HepG2 (cell line): ENCODE measurements around the gene STARD10. TPM values are rescaled to one million over a fixed set of nuclear protein-coding genes. Genes with fewer than 3 reads are reported as not detected.

Source experiments
- BORCS8-MEF2B ChIP-seq: sonication (generic); formaldehyde crosslinking; IDR thresholded peaks from 2 replicates; pipeline ENCODE4 v1.8.0; 2022; ENCODE audit warnings: mild to moderate bottlenecking, missing genetic modification reagents
- BRD4 ChIP-seq: sonication (generic); formaldehyde crosslinking; IDR thresholded peaks from 2 replicates; pipeline ENCODE4 v1.4.0; 2020; ENCODE audit warnings: missing genetic modification reagents
- FLYWCH1 ChIP-seq: sonication (generic); formaldehyde crosslinking; IDR thresholded peaks from 2 replicates; pipeline ENCODE4 v1.8.1; 2023; ENCODE audit warnings: mild to moderate bottlenecking, missing genetic modification reagents
- FOXP1 ChIP-seq, 2 experiments: fragments of 450-650 bp in 1 of 2; IDR thresholded peaks; 2 replicates each; pipeline ENCODE4 v1.6.1; 2017 to 2018; ENCODE audit warnings: antibody characterized with exemption in 1 of 2
- HHEX ChIP-seq: IDR thresholded peaks from 2 replicates; pipeline ENCODE4 v1.6.1; 2016; ENCODE audit warnings: control low read depth
- HMG20B ChIP-seq: conservative IDR thresholded peaks from 2 replicates; pipeline ENCODE4 v1.6.1; 2016; ENCODE audit warnings: missing genetic modification reagents, missing compliant biosample characterization
- HNRNPK ChIP-seq: fragments of 200-400 bp; formaldehyde crosslinking; IDR thresholded peaks from 2 replicates; pipeline ENCODE4 v1.6.1; 2018; ENCODE audit warnings: low read length, low read depth, moderate library complexity, mild to moderate bottlenecking; ENCODE audit not compliant: poor library complexity, severe bottlenecking
- IKZF4 ChIP-seq: sonication (generic); formaldehyde crosslinking; IDR thresholded peaks from 2 replicates; pipeline ENCODE4 v1.5.1; 2020; ENCODE audit warnings: borderline replicate concordance, mild to moderate bottlenecking, low read depth, missing genetic modification reagents; ENCODE audit errors: not compliant biosample characterization
- KLF15 ChIP-seq: sonication (generic); formaldehyde crosslinking; IDR thresholded peaks from 2 replicates; pipeline ENCODE4 v1.8.1; 2023; ENCODE audit warnings: borderline replicate concordance, mild to moderate bottlenecking, inconsistent platforms, missing genetic modification reagents, mixed read lengths
- MIXL1 ChIP-seq: IDR thresholded peaks from 2 replicates; pipeline ENCODE4 v1.6.1; 2016
- MTA3 ChIP-seq: sonication (generic); formaldehyde crosslinking; IDR thresholded peaks from 2 replicates; pipeline ENCODE4 v1.4.0; 2020; ENCODE audit warnings: missing genetic modification reagents
- MZF1 ChIP-seq: sonication (generic); formaldehyde crosslinking; IDR thresholded peaks from 2 replicates; pipeline ENCODE4 v1.8.1; 2023; ENCODE audit warnings: mild to moderate bottlenecking, missing genetic modification reagents, borderline replicate concordance
- PAX8 ChIP-seq: sonication (generic); formaldehyde crosslinking; IDR thresholded peaks from 2 replicates; pipeline ENCODE4 v1.8.0; 2022; ENCODE audit warnings: mild to moderate bottlenecking, missing genetic modification reagents, borderline replicate concordance
- REXO4 ChIP-seq: sonication (generic); formaldehyde crosslinking; IDR thresholded peaks from 2 replicates; pipeline ENCODE4 v1.8.0; 2022; ENCODE audit warnings: missing genetic modification reagents, mild to moderate bottlenecking, borderline replicate concordance
- SCMH1 ChIP-seq: sonication (generic); formaldehyde crosslinking; IDR thresholded peaks from 2 replicates; pipeline ENCODE4 v1.9.0; 2021; ENCODE audit warnings: missing genetic modification reagents, mild to moderate bottlenecking, borderline replicate concordance
- TRAFD1 ChIP-seq: sonication (generic); formaldehyde crosslinking; IDR thresholded peaks from 2 replicates; pipeline ENCODE4 v1.5.1; 2020; ENCODE audit warnings: missing genetic modification reagents, mild to moderate bottlenecking, borderline replicate concordance
- ZMAT3 ChIP-seq: sonication (generic); formaldehyde crosslinking; conservative IDR thresholded peaks from 2 replicates; pipeline ENCODE4 v1.7.0; 2021; ENCODE audit warnings: missing genetic modification reagents
- ZNF180 ChIP-seq: sonication (generic); formaldehyde crosslinking; IDR thresholded peaks from 2 replicates; pipeline ENCODE4 v1.4.0; 2020; ENCODE audit warnings: low read depth, missing genetic modification reagents, borderline replicate concordance
- ZNF230 ChIP-seq: sonication (generic); formaldehyde crosslinking; IDR thresholded peaks from 2 replicates; pipeline ENCODE4 v1.4.0; 2020; ENCODE audit warnings: mild to moderate bottlenecking, missing genetic modification reagents
- ZNF30 ChIP-seq: sonication (generic); formaldehyde crosslinking; IDR thresholded peaks from 2 replicates; pipeline ENCODE4 v1.5.0; 2020; ENCODE audit warnings: mild to moderate bottlenecking, missing genetic modification reagents
- ZNF766 ChIP-seq: sonication (generic); formaldehyde crosslinking; IDR thresholded peaks from 2 replicates; pipeline ENCODE4 v1.5.0; 2020; ENCODE audit warnings: missing genetic modification reagents, borderline replicate concordance
- ZNF788 ChIP-seq: sonication (generic); formaldehyde crosslinking; IDR thresholded peaks from 2 replicates; pipeline ENCODE4 v1.5.0; 2020; ENCODE audit warnings: mild to moderate bottlenecking, missing genetic modification reagents, borderline replicate concordance
- polyA plus RNA-seq, 8 experiments: library from polyadenylated mRNA; depleted of rRNA in 3 of 8; stranded (reverse) in 7 of 8; unstranded in 1 of 8; fragments of >200 nt; fragmentation: Illumina TruSeq in 4 of 8; extraction: Trizol in 4 of 8; gene quantifications; 2 replicates each; pipeline versions ENCODE4 v1.2.1 to v1.2.3, GENCODE V29; 2011 to 2016; ENCODE audit warnings: low read depth in 4 of 8, missing spikeins in 1 of 8, mixed read lengths in 1 of 8; ENCODE audit not compliant: insufficient read depth in 1 of 8
- total RNA-seq, 5 experiments: library from RNA; depleted of rRNA; stranded (reverse); fragments of >200 nt; fragmentation: Illumina TruSeq; extraction: Trizol; gene quantifications; 2 replicates each; pipeline ENCODE4 v1.2.3, GENCODE V29; 2016; ENCODE audit warnings: low read depth in 1 of 5
- TF ChIP-seq, protein P1 (sequence below), 2 experiments: sonication (generic) in 1 of 2; formaldehyde crosslinking in 1 of 2; IDR thresholded peaks; 2 replicates each; pipeline versions ENCODE4 v1.4.0 to v1.6.1; 2018 to 2020; ENCODE audit warnings: missing genetic modification reagents in 2 of 2, borderline replicate concordance in 1 of 2, low read depth in 1 of 2, mild to moderate bottlenecking in 1 of 2, missing biosample characterization in 1 of 2

STARD10 gene
- total and polyA plus RNA-seq, 2 of the 13 experiments (the other 11 are each of a cell fraction or from before 2014, with no cell fraction given) = 260 to 341 TPM

- TF ChIP-seq TRAFD1 (CRISPR knock-in tag) = no peak
- TF ChIP-seq ZNF766 (CRISPR knock-in tag) = no peak
- no peak for TF ChIP-seq ZNF180 (CRISPR knock-in tag)
- 0 out of 2 replicates have a peak, but pooled peaks have one; percentile 58 for TF ChIP-seq HMG20B (CRISPR knock-in tag)
- no peak for TF ChIP-seq IKZF4
- no peak for TF ChIP-seq SCMH1
- no peak for TF ChIP-seq FOXP1 (IDR thresholded peaks at IDR 0.05)
- TF ChIP-seq FOXP1 (CRISPR knock-in tag; IDR thresholded peaks at IDR 0.05) = 0 out of 2 replicates have a peak, but pooled peaks have one; percentile 33
- no peak for TF ChIP-seq HNRNPK
- TF ChIP-seq, protein P1, sequence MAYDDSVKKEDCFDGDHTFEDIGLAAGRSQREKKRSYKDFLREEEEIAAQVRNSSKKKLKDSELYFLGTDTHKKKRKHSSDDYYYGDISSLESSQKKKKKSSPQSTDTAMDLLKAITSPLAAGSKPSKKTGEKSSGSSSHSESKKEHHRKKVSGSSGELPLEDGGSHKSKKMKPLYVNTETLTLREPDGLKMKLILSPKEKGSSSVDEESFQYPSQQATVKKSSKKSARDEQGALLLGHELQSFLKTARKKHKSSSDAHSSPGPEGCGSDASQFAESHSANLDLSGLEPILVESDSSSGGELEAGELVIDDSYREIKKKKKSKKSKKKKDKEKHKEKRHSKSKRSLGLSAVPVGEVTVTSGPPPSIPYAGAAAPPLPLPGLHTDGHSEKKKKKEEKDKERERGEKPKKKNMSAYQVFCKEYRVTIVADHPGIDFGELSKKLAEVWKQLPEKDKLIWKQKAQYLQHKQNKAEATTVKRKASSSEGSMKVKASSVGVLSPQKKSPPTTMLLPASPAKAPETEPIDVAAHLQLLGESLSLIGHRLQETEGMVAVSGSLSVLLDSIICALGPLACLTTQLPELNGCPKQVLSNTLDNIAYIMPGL (CRISPR knock-in tag; IDR thresholded peaks at IDR 0.05; ENCODE audit: borderline replicate concordance in 1 of 2, low read depth in 1 of 2) = peak in 1 of 2 experiments; percentile 56; a peak in 1 of 4 replicates
- no peak for TF ChIP-seq FLYWCH1 (CRISPR knock-in tag)
- no peak for TF ChIP-seq MZF1 (CRISPR knock-in tag)
- TF ChIP-seq BORCS8-MEF2B (CRISPR knock-in tag) = peak; percentile 75; the same call in 1 of the 2 replicates
- no peak for TF ChIP-seq ZNF230
- no peak for TF ChIP-seq REXO4 (CRISPR knock-in tag)
- no peak for TF ChIP-seq ZNF30 (CRISPR knock-in tag)
- no peak for TF ChIP-seq MTA3 (CRISPR knock-in tag)
- TF ChIP-seq PAX8 (CRISPR knock-in tag) = no peak
- TF ChIP-seq ZMAT3 (CRISPR knock-in tag) = no peak; the same call in 1 of the 2 replicates
- TF ChIP-seq MIXL1 (CRISPR knock-in tag) = 0 out of 2 replicates have a peak, but pooled peaks have one; percentile 12
- TF ChIP-seq HHEX = no peak
- TF ChIP-seq ZNF788 (CRISPR knock-in tag) = no peak
- TF ChIP-seq KLF15 (CRISPR knock-in tag) = no peak
- no peak for TF ChIP-seq BRD4 (CRISPR knock-in tag)
Measured at GRCh38 chr11:72778535-72779494, 15.0 kb downstream of the STARD10 start (continued).
